Cerebellar nuclear complex (tissue), 1 donor: ENCODE measurements around the gene GATAD2B.

Source experiments
- DNase-seq, 2 experiments: peaks; one replicate each; lab custom pipeline; 2025; lab: John Stamatoyannopoulos, UW

GATAD2B gene

DNA sequence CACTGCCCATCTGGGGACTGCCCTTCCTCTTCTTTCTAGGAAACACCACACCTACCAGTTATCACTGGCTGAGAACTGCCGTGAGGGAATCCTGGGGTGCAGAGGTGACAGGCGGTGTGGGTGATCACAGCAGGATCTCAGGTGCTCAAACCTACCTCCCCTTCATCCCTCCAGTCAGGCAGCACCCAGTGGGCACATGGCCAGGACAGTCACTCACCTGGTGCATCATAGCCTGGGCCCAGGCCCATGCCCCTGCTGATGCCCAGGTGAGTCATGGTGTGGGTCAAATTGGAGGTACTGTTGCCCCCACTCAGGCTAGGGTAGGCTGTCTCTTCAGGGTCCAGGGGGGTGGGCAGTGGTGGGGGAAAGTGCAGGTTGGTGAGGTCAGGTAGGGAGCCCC is 29.0 kb upstream of the GATAD2B start:
- no peak for DNase-seq

DNA sequence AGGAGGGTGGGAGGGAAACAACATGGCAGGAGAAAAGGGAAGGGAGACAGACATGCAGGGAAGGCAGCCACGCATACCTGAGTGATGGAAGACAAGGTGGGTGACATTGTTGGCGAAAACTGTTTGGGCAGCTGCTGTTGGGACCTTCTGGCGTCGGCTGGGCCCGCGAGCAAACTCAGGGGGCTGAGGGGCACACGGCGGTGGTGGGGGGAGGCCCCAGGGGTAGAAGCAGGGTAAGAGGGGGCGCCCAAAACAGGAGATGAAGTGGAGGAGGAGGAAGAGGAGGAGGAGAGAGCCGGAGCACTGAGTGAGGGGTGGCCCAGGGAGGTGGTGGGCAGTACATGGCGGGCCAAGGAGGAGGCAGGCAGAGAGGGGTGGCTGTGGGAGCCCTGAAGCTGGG is 28.4 kb upstream of the GATAD2B start:
- no peak for DNase-seq

DNA sequence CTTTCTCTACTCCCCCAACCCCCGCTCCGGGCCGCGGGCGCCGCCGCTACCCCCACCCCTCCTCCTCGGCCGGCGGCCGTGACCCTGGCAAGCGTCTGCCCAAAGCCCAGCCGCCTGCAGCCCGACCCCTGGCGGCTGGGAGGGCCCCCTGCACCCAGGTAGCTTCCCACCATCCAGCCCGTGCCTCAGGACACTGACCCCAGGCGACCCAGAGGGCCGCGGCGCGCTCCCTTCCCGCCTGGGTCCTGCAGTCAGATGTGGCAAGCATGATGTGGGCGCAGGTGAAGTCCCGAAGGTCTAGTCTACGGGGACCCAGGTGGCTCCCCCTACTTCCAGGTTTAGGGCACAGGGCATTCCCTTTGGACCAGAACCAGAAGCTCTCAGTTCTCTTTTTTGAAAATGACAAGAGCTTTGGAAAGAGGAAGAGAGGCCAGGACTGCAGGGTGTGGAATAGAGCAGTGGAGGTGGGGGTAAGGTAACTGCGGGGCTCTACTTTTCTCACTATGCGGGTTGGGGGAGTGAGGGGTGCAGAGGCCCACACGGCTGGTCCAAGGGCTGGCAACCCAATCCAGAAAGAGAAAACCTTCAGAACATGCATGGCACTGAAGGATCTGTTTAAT is 24.0 kb upstream of the GATAD2B start, which contains the start of gene DENND4B:
Gene DENND4B (minus strand): TSS at position 97 of the 620 bp plus-strand sequence. CDS start 2,344 bp downstream, outside the sequence.
- DNase-seq, result peak in 1 of 2 experiments; percentile 33

DNA sequence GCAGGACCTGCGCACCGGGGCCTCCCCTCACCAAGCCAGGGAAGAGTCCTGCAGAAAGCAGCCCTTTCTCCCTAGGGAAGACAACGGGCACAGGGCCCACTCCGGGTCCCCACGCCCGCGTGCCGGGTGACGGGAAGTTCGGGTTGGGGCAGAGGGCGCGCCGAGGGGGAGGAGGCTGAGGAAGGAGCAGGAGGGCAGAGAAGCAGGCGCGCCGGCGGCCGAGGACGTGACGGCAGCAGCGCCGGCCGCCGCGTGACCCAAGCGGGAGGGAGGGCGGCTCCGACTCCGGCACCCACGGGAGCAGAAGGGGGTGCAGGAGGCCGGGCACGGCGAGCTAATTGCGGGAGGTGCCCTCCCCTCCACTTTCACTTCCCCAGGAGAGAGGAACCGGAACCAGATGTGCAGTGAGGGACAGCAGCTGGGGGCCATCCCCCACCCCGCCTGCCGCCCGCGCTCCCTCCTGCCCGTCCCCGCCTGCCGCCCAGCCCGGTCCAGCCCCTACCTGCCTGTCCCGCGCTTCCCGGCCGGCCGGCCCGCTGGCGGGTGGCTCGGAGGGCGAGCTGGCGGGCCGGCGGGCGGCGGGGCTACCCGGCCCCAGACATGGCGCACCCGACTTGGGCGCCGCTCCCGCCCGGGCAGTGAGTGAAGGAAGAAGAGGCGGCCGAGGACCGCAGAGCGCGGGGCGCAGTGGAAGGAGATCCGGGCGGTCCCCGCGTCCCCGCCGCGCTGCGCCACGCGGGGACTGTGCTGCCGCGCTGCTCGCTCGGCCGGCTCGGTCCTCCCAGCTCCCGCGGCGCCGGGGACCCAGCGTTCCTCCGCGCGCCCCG is 23.2 kb upstream of the GATAD2B start:
- no peak for DNase-seq

DNA sequence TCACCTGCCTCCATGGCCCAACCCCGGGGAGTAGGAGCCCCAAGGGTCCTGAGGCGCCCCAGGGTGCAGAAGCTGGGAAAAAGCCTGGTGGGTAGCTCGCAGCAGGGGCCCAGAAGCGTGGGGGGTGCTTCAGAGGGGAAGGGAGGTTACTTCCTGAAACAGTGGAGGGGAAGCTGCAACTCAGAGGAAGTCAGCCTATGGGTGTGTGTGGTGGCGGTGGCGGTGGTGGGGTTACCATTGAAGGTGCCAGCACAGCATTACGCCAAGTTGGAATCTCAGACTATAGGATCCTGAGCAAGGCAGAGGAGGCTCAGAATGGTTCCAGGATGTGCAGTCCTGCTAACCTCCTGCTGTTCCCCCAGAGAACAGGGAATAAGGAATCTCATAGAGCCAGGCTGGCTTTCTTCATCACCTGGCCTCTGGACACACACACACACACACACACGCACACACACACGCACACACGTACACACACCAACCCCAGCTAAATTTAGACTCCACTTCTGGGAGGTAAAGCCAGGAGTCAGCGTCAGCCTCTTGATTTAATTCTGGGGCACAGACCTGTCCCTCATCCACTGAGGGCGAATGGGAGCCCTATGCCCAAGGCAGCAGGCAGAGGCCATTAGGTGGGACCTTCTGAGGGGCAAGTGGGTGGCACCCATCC is 22.5 kb upstream of the GATAD2B start:
- DNase-seq, result no peak

DNA sequence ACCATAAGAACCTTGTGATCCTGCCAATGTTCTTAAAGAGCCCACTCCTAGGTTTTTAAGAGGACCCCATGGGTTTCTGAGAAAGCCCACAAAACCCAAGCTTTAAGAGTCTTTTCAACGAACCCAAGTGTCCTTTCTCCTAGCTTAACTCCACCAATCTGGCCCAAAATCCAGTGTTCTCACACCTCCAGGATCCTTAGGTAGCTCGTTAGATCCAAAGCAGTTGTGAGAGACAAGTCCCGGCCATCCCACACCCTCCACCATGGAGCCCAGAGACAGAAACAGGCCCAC is 22.0 kb upstream of the GATAD2B start:
- DNase-seq, result no peak

DNA sequence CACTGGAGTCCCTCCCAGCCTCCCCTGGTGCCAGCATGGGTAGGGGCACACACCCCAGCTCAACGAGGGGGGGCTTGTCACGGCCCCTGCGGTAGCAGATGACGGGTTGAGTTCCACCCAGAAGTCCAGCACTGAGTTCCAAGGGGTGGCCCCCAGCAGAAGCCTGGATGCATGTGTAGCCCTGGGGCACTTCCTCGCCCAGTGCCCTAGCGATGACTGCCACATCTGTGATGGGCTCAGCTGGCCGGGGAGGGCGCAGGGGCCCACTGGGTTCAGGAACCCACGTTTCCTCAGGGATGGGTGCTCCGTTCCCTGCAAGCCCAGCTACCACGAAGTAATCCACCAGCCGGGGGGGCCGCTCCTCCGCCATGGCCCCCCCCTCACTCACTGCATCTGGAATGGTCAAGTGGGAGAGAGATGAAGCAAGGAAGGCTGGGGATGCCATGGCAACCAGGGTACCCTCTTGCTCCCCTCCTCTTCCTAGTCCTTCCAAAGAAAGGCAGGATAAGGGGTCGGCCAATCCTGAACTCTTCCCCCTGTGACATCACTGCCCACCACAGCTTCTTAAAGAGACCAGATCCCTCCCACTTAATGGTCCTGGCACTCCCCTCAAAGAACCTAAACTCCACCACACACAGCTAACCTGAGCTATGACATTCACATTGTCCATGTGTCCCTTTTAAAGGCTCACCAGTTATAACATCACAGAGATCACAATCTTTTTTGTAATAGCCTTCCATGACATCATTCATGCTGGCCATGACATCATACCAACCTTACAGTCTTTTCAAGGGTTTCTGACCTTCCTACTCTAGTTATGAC is 21.4 kb upstream of the GATAD2B start:
- no peak for DNase-seq

DNA sequence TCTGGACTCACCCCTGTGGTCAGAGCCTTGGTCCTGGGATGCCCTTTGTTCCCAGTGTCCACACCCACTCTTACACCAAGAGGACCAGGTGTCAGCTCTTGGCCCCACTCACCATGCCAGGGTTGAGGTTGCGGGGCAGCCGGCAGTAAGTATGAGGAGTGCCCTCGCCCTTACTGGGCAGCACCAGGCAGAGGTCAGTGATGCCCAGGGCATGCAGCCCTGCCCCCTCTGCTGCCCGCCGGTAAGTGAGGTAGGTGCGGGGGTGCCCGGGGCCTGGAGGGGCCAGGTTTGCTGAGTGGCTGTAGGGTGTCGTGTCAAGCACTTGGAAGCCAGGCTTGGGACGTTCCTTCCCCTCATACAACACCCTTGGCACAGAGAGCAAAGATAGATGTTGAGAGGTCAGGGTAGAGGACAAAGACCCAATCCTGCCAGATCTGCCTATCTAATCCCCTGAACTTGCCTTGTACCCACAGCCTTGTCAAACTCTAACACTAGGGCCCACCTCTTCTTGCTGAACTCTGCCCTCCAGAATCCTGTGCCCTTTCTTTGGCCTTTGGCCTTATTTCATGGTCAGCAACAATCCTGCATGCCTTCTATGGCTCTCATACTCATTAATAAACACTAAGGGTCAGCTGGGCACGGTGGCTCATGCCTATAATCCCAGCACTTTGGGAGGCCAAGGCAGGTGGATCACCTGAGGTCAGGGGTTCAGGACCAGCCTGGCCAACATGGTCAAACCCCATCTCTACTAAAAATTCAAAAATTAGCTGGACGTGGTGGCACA is 20.2 kb upstream of the GATAD2B start:
- no peak for DNase-seq

DNA sequence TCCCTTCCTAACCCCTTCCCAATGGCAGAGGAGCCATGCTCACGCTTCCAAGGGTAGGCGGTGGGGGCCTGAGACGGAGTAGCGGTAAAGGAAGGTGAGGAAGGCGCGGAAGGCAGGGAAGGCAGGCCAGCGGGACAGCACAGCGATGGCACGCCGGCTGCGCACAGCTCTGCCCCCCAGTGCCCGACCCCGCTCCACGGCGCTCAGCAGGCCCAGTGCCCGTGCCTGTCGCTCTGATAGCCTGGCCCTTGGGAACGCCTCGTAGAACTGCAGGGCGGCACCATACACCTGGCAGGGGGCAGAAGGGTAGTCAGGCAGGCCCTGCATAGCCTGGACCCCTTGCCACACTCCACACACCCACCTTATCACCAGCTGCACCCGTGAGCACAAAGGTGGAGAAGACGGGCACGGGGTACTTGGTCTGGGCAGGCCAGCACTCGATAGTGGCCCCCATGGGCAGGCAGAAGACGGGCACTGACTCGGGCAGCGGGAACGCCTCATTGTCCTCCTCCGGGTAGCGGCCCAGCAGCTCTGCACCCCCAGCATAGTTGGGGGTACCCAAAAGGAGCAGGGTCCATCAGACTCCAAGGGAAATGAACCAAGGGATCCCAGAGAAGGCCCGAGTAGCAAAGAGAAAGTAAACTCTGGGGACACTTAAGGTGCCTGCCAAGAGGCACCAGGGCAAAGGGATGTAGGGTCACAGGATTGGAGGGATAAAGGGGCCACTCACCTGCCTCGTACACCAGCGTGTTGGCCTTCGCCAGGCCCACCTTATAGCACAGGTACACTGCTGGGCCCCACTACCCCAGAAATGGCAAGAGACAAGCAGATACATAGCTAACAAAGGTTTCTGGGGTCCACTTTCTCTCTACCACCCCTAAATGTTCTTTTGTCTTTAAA is 19.3 kb upstream of the GATAD2B start:
- no peak for DNase-seq

DNA sequence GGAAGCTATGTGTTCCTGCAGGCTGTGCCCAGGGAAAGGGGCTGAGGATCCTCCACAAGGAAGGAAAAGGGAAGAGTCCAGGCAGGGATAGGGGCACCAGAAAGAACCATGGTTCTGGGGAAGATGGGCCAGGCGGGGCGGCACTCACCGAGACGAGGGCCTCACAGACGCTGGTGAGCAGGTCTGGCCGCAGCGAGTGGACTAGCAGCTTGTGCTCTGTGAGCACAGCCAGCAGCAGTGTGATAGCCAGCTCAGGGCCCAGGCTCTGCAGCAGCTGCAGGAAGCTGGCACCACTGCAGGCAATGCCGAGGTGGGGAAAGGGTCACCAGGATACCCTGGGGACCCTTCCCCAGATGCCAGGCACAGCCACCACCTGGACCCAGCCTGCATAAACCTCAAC is 18.0 kb upstream of the GATAD2B start:
- no peak for DNase-seq

DNA sequence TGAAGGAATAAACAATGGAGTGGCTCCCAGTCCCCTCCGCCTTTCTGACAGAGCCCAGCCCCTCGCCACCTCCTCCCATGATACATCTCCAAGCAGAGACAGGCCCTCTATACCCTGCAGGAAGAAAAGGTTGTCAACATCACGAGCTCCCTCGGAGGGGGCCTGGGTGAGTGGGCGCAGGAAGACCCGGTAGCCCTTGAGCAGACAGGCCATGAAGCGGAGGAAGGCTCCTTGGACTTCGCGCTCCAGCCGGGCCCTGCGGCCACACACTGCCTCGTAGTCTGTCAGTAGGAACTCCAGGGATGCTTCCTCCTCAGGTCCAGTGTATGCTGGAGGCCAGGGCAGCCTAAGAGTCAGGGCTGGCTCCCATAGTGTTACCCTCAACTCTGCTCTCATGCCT is 16.7 kb upstream of the GATAD2B start:
- no peak for DNase-seq

DNA sequence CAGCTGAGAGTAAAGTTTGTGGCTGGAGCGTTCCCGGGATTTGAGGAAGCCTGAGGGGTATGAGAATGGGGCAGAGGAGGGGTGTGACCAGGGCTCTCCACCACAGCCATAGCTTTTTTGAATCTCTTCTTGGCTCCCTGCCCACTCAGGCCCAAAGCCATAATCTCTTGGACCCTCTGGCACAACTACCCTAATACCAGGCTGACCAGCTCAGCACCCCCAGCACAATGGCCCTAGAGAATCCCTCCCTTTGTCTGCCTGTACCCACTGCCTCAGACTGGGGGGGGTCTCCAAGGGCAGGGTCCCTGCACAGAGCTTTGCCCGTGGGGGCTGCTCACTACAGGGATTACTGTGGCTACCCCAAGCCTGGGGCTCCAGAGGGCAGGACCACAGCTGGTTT is 16.2 kb upstream of the GATAD2B start:
- no peak for DNase-seq

DNA sequence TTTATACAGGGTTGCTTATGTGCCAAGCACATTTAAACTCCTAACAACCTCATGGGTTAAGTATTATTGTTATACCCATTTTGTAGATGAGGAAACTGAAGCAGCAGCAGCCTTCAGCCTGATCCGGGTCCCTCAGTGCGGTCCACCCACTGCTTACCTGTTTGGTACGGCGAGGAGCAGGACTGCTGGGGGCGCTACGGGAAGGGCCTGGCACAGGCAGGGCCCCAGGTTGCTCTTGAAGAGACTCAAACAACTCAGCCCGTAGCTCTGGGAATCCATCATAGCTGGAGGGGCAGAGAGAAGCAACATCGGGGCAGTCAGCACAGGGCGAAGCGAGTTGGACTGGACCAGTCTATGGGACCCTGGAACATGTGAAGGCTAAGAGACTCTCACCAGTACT is 14.6 kb upstream of the GATAD2B start:
- DNase-seq, result no peak

DNA sequence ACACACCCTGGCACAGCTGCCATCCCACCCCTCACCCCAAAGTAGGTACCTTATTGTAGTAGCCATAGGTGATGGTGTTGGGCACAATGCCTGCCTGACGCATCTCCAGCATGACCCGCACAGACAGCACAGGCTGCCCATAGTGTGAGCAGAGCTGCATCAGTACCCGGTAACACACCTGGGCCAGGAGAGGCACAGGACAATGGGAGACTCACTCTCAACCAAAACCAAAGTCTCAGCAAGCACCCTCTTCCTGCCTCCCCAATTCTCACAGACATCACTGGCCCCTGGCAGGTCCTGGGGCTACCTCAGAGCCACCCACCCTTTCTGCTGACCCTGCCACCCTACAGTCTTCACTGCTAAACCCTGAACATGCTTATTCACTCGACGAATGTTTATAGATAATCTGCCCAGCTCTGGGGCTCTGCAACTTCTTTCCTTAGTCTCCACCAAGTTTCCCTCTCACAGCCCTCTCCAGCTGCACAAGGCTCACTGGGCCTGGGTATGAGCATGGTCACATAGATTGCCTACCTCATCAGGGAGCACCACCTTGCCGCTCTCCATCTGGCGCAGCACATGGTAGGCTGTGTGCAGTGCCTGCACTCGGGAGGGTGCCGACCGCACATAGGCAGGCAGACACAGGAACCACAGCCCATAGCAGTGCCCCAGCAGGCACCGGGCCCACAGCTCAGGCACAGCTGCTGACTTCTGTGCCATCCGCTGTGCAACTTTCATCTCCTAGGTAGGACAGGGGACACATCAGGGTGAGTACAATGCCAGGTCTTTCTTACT is 13.4 kb upstream of the GATAD2B start:
- no peak for DNase-seq

DNA sequence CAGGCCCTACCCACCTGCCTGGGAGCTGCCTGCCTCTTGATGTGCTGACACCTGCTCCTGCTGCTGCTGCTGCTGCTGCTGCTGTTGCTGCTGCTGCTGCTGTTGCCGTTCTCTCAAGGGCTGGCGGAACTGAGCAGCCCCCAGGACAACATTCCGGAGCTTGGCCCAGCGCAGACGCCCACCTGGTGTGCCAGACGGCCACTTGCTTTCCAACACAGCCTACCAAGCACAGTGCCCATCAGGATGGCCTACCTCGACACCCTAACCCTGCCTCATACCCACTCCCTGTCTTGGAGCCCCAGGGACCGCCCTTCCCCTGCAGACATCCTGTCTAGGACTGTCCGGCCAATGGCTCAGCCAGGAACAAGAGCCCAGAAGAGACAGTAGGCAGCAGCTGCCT is 12.0 kb upstream of the GATAD2B start:
- no peak for DNase-seq

DNA sequence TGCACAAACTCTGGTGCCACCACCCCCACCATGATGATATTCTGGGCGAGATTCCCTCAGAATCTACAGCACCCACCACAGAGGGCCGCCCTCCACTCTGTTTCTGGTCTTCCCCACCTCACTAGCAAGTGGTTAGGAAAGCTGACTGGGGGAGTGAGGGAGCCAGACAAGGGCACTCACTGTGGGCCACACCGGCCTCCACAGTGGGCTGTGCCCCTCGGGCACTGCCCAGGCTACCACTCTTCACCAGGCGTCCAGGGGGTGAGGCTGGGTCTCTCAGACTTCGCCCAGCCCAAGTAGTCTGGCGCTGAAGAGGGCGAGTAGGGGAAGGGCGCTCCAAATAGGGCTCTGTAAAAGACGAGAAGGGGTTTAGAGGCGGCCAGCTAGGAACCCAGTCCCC is 11.2 kb upstream of the GATAD2B start:
- no peak for DNase-seq

DNA sequence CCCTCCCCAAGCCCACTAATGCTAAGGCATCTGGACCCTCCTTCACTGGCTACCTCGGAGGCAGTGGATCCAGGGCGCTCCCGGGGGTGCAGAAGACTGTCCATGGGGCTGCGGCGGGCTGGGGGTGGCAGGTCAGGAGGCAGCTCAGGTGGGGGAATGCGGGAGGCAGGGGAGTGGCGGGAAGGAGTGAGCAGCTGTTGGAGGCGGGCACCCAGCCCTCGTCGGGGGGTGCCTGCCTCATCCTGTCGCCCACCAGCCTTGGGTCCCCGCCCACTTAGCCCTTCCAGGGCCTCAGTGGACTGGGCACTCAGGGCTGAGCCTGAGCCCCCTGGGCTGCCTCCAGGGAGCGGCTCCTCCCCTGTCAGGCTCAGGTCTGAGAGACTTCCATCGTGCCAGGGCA is 10.7 kb upstream of the GATAD2B start:
- no peak for DNase-seq

DNA sequence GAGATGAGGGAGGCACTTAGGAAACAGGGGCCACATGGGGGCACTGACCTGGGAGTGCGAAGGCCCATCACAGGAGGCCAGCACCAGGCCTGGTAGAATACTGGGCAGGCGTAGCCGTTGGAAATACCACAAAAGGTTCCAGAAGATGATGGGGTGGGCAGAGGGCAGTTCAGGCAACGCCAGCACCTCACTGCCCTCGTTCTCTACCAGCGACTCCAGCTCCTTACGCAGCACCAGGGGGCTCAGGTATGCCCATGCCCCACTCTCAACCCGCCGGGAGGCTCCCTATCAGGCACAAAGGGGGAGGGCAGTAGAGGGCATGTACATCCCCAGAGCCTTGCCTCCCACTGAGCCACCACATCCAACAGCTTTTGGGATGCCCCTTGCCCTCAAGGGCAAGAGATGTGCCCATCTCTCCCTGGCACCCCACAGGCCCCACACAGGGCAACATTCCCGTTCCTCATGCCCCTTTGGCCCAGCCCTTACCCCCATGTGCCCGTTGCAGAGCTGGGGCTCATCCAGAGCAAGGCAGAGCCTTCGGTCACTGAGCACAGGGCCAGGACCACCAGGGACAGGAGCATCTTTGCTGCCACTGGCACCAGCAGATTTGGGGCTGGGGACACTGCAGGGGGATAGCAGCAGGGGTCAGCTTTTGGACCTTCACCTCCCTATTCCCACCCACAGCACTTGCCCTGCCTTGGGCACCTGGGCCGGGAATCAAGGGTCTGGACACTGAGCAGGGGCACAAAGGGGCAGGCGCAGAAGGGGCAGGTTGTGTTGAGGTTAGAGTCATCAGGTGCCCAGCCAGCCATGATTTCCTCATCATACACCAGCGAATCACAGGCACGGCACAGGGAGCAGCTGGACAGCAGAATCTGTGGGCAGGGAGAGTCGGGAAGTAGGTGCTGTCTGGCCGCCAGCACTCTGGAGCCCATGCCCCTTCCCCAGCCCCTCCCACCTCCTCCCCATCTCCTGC is 9.7 kb upstream of the GATAD2B start:
- DNase-seq, result no peak
